ENCODE data around the gene PDCD11. TPM values are rescaled to one million over a fixed set of nuclear protein-coding genes. Genes with fewer than 3 reads are reported as not detected.

PDCD11 gene
- total RNA-seq, 2 donors from 2014 or later, result 13.3 to 33.8 TPM

GRCh38 chr10:103428989-103429643, 32.7 kb downstream of the PDCD11 start:
- 74% methylated on average over 5 of the region's 5 CpGs for WGBS
- Histone ChIP-seq H3K4me1 (replicated peaks) (no peaks in the 10 kb centered on the region), H3K9me3 (no peaks in the 10 kb centered on the region), H3K4me3 (no peak overlapping the region), H3K27ac (no peak overlapping the region), H3K36me3 (peaks cover 3 to 8% of the 10 kb centered on the region in 2 donors), H3K27me3 (replicated peaks; ENCODE audit: insufficient read depth) (no peaks in the 10 kb centered on the region)
- intact Hi-C loops (cut with DNase I), result no loop called here
- TF ChIP-seq POLR2AphosphoS5 (IDR thresholded peaks at IDR 0.05), result no peak
- TF ChIP-seq, protein P1, sequence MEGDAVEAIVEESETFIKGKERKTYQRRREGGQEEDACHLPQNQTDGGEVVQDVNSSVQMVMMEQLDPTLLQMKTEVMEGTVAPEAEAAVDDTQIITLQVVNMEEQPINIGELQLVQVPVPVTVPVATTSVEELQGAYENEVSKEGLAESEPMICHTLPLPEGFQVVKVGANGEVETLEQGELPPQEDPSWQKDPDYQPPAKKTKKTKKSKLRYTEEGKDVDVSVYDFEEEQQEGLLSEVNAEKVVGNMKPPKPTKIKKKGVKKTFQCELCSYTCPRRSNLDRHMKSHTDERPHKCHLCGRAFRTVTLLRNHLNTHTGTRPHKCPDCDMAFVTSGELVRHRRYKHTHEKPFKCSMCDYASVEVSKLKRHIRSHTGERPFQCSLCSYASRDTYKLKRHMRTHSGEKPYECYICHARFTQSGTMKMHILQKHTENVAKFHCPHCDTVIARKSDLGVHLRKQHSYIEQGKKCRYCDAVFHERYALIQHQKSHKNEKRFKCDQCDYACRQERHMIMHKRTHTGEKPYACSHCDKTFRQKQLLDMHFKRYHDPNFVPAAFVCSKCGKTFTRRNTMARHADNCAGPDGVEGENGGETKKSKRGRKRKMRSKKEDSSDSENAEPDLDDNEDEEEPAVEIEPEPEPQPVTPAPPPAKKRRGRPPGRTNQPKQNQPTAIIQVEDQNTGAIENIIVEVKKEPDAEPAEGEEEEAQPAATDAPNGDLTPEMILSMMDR (IDR thresholded peaks at IDR 0.05), result no peak
- no peak for TF ChIP-seq POLR2A (IDR thresholded peaks at IDR 0.05)
- DNase-seq (ENCODE audit: low spot score), result no peak

GRCh38 chr10:103429647-103430046, 33.2 kb downstream of the PDCD11 start:
- Histone ChIP-seq H3K9me3 (no peaks in the 10 kb centered on the region), H3K36me3 (peaks cover 2 to 10% of the 10 kb centered on the region in 2 donors), H3K27ac (no peak overlapping the region), H3K27me3 (replicated peaks; ENCODE audit: insufficient read depth) (no peaks in the 10 kb centered on the region), H3K4me3 (no peak overlapping the region), H3K4me1 (replicated peaks) (no peaks in the 10 kb centered on the region)
- DNase-seq (ENCODE audit: low spot score), result no peak
- no peak for TF ChIP-seq POLR2AphosphoS5 (IDR thresholded peaks at IDR 0.05)
- 93% methylated on average over 5 of the region's 5 CpGs for whole genome bisulfite sequencing
- intact Hi-C loops (cut with DNase I), result no loop called here

GRCh38 chr10:103431902-103432301, 35.5 kb downstream of the PDCD11 start:
- no peak overlapping the region for H3K4me3 ChIP-seq
- no peak overlapping the region for H3K27ac ChIP-seq
- WGBS, result 48% methylated on average over 8 of the region's 8 CpGs
- no peaks in the 10 kb centered on the region for H3K27me3 ChIP-seq (replicated peaks; ENCODE audit: insufficient read depth)
- intact Hi-C loops (cut with DNase I), result no loop called here
- no peaks in the 10 kb centered on the region for H3K4me1 ChIP-seq (replicated peaks)
- no peak for DNase-seq (ENCODE audit: low spot score)
- peaks cover 0 to 6% of the 10 kb centered on the region in 2 donors for H3K36me3 ChIP-seq
- no peak for TF ChIP-seq POLR2A (IDR thresholded peaks at IDR 0.05)
- TF ChIP-seq POLR2AphosphoS5 (IDR thresholded peaks at IDR 0.05), result peak; percentile 13
- TF ChIP-seq, protein P1 (IDR thresholded peaks at IDR 0.05), result no peak
- no peaks in the 10 kb centered on the region for H3K9me3 ChIP-seq

DNA sequence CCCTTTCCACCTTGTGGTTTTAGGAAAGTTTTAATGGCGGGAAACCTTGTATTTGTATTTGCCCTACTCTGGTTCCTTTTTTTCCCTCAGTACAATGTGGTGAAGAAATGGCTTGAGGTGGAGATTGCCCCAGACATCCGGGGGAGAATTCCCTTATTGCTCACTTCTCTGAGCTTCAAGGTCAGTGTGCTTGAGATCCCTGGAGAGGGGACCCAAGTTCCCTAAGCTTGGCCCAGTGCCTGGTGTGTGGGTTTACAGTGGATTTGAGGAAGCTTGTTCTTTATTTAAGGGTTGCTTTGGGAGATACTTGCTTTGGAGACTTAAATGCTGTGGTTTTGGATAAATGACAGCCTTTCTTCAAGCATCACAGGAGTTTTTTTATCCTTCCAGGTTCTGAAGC, 37.4 kb downstream of the PDCD11 start:
- H3K36me3 ChIP-seq, result peaks cover 0 to 19% of the 10 kb centered on the region in 2 donors
- TF ChIP-seq POLR2AphosphoS5 (IDR thresholded peaks at IDR 0.05) (no peak), POLR2A (IDR thresholded peaks at IDR 0.05) (no peak)
- TF ChIP-seq, protein P1 (IDR thresholded peaks at IDR 0.05), result no peak
- no peaks in the 10 kb centered on the region for H3K4me1 ChIP-seq (replicated peaks)
- H3K27ac ChIP-seq, result no peak overlapping the region
- WGBS, result 88% methylated on average over 2 of the region's 2 CpGs
- no peaks in the 10 kb centered on the region for H3K27me3 ChIP-seq (replicated peaks; ENCODE audit: insufficient read depth)
- H3K9me3 ChIP-seq, result no peaks in the 10 kb centered on the region
- no peak for DNase-seq (ENCODE audit: low spot score)
- no peak overlapping the region for H3K4me3 ChIP-seq
- intact Hi-C loops (cut with DNase I), result no loop called here

GRCh38 chr10:103439776-103440175, 43.4 kb downstream of the PDCD11 start:
- TF ChIP-seq POLR2AphosphoS5 (IDR thresholded peaks at IDR 0.05) (no peak), POLR2A (IDR thresholded peaks at IDR 0.05) (no peak)
- TF ChIP-seq, protein P1 (IDR thresholded peaks at IDR 0.05), result no peak
- DNase-seq (ENCODE audit: low spot score), result no peak
- 69% methylated on average over 4 of the region's 4 CpGs for WGBS
- Histone ChIP-seq H3K4me3 (no peak overlapping the region), H3K36me3 (peaks cover 6 to 21% of the 10 kb centered on the region in 2 donors), H3K27ac (no peak overlapping the region), H3K9me3 (no peaks in the 10 kb centered on the region), H3K4me1 (replicated peaks) (no peaks in the 10 kb centered on the region), H3K27me3 (replicated peaks; ENCODE audit: insufficient read depth) (no peaks in the 10 kb centered on the region)
- intact Hi-C loops (cut with DNase I), result no loop called here

Measured in prostate gland (tissue), 2 donors.